ENCODE data around the gene IFT74.

The IFT74 gene

DNA sequence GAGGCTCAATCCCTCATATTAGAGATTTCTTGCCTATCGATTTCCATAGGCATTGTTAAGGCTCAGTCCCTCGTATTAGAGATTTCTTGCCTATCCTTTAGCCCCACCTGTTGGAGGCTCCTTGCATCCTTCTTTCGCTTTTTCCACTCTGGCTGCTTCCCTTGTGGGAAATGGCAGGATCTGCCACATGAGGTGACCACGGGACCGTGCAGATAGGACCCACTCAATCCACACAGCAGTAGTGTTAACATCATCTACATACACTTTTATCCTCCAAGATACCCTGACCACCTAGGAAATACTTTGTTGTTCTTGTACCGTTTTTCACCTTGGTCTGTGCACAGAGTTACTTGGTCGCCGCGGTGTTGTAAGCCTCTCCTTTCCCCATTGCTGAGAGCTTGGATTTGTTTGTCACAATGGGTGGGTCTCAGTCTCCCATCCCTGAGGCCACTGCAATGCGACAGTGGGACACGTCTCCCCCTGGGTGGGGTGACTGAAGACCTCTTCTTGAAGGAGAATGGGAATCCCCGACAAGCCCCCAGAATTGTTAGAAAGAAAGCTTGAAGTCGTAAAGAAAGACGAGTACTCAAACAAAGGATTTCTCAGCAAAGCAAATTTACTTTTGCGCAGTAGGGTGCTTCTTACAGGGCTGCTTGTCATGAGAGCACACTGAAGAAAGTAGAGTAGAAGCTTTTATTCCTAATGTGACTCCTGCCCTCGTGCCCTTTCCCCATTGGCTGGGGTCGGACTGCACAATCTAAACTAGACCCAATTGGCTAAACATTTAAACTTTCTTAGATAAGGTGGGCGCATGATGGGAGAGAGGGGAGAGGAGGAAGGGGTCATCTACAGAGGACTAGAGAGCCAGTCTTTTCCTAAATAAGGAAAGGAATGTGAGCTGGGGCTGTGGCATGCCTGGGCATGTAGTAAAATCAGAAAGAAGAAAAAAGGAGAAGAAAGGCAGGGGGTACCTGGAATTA lies 19.8 kb downstream of the IFT74 start:
- DNase-seq = no peak

DNA sequence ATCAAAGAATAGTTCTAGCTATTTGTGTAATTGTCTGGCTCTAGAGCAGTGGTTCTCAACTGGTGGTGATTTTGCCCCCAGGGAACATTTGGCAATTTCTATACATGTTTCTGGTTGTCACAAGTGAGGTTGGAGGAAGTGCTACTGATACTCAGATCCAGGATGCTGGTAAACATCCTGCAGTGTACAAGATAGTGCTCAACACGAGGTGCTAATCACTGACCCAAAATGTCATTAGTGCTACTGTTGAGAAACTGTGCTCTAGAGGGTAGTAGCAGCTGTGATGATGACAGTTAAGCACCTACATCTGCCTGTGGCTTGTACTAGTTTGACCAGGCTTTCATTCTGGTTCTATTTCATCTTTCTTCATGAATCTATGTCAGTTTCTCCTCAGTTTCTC lies 27.1 kb downstream of the IFT74 start:
- no peak for DNase-seq

DNA sequence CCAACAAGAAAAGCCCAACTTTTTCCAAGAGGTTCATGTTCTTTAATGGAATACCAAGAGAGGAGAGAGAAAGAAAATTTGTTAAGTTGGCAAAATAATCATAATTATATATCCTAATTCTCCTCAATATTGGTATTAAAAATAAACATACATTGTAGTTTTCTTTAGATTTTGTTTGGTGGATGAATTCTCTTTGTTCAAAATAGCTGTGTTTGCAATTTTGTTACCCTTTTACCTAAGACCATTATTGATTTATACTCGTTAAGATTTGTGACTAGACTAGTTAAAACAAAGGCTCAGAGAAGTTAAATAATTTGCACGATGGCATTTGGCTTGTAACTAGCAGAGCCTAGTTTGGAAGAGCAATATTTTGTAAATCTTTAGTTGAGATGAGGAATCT lies 39.6 kb downstream of the IFT74 start:
- no peak for DNase-seq

DNA sequence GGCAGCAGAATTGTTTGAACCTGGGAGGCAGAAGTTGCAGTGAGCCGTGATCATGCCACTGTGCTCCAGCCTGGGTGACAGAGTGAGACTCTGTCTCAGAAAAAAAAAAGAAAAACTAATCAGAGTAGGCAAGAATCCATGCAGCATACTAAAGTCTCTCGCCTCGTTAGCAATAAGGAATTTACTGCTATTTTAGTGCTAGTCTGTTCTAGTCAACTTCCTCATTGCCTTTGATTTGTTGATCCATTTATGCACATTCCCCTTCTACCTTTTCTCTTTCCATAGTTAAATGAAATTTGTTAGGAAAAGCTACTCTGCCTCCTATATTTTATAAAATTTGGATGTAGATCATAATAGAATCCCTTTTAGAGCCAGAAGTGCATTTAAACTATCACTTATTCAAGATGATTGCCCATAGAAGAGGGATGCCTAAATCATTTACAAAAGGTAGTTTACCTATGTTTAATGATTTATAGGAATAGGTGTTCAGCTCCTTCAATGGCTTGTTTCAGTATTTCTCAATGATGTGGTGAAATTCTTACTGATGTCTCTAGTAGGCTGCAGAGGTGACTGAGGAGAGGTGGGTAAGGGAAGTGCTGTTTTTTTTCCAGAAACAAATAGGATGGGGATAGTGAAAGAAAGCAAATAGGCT lies 47.3 kb downstream of the IFT74 start:
- DNase-seq = no peak

DNA sequence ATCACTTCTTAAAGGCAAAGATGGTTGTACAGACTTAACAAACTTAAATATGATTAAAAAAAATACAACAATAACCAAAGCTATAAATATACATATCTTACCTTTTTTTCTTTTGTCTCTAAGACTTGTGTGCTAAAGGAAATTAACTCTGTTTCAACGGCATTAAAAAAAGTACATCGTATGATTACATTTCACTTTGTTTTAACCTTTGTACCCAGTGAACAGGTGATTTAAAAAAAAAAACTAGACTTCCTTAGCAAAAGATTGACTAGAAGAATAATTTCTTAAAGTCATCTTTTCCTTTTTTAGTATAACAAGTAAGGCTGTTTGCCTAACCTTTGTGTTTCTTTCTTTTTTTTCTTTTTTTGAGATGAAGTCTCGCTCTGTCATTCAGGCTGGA lies 49.3 kb downstream of the IFT74 start, which contains the start of gene LRRC19:
LRRC19 (minus strand) TSS at position 182 of the 400 bp plus-strand sequence. CDS start 5,978 bp downstream, outside the sequence.
- DNase-seq = no peak

DNA sequence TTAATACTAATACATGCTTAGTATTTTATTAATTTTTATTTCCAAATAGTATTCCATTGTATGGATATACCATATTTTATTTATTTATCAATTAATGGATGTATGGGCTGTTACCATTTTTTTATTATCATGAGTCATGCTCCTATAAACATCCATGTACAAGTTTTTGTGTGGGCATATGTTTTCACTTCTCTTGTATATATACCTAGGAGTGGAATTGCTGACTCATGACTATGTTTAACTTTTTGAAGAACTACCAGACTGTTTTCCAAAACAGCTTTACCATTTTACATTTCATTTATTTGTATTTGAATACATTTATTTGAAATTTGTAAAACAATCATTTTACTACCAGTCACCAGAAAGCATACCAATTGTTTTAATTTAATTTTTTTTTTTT lies 63.4 kb downstream of the IFT74 start:
- DNase-seq = no peak

DNA sequence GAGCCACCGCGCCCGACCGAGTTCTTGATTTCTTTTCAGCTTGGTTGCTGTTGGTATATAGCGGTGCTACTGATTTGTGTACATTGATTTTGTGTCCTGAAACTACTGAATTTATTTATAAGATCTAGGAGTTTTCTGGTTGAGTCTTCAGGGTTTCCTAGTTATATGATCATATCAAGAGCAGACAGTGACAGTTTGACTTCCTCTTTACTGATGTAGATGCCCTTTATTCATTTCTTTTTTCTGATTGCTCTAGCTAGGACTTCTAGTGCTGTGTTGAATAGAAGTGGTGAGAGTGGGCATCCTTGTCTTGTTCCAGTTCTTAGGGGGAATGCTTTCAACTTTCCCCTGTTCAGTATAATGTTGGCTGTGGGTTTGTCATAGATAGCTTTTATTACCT lies 66.7 kb downstream of the IFT74 start:
- DNase-seq = no peak

DNA sequence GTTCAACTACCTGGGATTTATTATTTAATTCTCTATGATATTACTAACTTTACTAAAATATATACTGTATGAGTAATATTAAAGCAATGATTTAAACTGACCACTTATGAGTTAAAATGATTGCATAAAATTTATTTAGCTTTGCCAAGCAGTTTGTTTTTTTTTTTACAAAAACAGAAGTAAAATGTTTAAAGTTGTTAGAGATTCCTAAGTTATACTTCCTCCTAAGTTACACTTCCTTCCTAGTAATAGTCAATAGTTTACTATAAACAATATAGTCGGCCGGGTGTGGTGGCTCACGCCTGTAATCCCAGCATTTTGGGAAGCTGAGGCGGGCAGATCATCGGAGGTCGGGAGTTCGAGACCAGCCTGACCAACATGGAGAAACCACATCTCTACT lies 73.0 kb downstream of the IFT74 start:
- no peak for DNase-seq

DNA sequence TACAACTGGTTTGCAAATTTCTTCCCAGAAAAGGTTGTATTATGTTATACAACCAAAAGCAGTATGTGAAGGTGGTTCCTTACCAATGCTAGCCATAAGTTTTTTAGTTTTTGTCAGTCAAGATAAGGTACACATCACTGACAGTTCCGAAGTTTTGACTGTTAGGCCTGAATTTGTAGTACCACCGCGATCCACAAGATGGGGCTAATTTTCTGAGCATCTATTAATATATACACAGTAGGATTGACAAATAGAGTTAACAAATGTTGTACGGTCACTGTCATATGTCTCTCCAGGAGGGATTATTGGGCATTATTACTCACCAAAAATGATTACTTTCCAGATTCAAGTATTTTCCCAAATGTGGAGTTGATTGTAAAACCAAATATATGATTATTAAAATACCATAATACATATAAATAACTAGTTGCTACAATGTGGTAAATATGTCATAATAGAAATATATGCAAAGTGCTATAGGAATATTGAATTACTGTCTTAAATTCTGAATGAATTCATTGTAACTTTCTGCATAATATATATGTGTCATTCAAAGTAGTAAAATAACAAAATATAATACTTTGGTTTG lies 77.7 kb downstream of the IFT74 start:
- DNase-seq = peak; percentile 48

DNA sequence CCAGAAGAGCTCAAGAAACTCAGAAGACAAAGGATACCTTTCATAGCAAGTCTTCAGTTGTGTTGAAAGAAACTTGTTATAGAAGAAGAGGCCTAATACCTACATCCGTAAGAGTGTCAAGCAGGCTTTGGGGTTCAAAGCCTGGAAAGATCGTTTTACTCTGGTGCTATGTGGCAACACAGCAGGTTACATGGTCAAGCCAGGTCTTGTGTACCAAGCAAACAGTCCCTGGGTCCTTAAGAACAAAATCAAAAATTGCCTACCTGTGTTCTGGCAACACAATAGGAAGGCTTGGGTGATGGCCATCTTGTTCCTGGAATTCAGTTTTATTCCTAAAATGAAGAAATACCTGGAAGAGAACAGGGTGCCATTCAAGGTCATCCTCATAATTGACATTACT lies 81.3 kb downstream of the IFT74 start:
- DNase-seq = no peak

DNA sequence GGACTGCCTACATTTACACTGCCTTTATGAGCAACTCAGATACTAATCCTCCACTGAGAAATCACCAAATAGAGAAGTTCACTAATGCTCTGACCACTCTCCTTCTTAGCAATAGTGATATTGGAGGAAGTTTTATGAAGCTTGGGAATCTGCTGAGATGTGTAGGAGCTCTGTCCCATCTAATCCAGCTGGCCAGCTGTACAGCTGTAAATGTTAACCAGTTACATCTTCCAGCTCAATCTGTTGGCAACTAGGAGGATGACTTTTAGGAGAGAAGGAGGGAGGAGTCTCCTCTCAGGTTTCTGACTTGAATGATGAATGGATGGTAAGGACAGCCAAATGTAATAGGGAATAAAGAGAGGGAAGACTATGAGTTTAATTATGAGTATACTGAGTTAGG lies 85.5 kb downstream of the IFT74 start:
- no peak for DNase-seq

DNA sequence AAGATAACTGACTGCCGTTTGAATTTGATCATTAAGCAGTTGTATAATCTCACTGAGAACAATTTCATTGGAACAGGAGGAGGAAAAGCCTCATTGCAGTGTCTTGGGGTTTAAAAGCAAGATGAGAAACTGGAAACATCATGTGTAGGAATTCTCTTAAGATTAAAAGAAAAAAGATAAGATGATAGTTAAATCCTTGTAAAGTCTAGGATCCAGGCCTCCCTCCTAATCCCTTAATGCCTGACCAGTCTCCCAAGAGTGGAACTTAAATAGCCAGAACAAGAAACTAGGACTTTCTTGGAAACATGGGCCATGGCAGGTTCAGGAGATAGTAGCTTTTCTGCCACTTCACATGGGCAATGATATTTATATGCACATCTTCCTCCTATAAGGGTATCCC lies 86.3 kb downstream of the IFT74 start:
- no peak for DNase-seq

DNA sequence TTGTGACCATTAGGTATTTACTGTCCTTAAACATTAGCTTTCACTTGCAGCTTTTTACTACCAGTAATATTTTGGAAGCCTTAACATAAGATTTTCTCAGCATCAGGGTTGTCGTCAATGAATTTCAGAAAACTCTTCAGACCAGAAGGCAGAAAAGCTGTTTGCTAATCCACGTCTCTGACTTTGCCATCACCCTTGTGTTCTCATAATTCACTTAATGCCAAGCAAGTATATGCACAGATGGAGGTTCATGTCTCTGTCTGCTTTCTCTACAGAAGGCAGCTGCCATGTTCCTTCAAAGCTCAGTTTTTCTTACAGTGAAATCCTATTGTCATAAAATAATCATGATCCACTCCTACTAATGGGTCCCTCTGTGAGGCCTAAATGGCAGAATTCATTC lies 87.0 kb downstream of the IFT74 start:
- no peak for DNase-seq

DNA sequence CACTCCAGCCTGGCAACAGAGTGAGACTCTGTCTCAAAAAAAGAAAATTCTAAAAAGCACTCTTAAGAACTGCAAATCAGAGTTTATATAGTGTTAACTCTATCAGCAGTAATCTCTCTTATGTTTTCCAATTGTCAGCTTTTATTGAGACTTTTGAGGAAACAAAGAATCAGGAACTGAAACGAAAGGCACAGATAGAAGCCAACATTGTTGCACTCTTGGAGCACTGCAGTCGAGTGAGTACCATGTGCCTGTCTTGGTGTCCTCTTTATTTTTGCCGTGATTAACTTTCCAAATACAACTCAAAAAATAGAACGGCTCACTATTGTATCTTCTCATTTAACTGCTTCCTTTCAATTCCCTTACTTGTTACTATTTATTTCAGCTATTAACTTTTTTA lies 90.9 kb downstream of the IFT74 start:
- DNase-seq = no peak

DNA sequence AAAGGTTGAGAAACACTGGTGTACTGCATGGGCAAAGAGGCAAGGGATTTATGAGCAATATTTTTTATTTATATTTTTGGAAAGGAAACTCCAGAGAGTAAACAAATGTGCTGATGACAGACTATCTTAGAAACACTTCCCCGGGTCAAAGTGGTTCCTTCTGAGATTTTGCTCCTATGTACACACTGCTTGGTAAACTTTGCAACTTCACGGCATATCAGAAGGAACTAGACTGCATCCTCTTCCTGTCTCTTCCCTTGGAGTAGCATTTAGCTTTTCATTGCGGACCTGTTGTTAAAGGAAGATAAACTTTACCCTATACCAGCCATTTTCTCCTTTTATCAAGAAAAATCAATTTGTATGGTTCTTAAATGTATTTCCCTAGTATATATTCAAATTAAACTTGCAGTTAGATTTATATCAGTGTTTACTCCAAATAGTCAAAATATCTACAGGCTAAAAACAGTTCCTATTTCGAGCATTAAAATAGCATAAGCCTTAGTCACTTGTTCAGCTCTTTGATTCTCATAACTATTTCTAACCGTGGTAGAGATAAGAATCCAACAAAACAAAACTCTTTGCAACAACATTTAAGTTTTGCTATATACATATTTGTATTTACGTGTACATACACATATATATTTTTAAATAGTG lies 97.3 kb downstream of the IFT74 start:
- no peak for DNase-seq

DNA sequence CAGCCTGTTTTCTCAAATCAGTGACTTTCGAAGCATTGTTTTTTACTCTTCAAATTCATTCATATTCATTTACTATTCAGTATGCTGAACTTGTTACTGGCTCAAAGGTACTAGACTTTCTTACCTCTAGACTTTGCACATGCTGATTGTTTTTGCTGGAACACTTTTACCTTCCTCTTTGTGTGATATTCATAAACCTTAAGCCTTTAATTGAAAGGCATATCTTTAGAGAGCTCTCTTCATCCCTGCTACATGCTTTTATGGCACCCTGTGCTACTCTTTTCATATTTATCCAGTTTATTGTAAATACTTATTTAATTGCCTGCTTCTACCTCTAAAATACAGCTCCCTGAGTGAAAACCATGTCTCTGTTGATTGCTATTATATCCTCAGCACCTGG lies 97.9 kb downstream of the IFT74 start:
- no peak for DNase-seq

DNA sequence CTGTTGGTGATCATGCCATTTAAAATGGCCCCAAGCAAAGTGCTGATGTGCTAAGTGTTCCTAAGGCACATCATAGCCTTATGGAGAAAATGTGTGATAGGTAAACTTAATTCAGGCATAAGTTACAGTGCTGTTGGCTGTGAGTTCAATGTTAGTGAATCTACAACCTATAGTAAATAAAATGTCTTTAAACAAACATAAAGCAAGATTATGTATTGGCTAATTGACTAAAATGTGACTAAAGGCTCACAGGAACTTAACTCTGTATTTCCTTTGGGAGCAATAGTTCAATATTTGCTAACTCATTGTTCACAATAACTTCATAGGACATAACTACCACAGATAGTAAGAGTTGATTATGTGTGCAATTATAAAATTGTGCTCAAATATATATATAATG lies 98.6 kb downstream of the IFT74 start:
- DNase-seq = no peak

DNA sequence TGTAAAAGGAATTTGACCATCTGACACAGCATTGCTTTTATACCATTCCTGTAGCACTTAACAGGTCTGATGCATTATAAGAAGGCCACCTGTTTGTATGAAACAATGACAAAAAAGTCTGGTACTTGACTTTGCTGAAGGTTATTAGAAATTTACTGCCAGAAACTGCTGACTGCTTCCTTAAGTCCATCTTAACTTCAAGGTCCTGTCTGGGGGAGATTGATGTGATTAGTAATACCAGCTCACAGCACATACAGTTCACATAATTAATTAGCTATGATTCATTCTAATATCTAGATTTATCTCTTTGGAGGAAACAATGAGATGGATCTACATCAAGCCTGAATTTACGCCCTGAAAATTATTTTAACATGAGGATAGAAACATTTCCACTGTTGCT lies 103.2 kb downstream of the IFT74 start:
- no peak for DNase-seq

DNA sequence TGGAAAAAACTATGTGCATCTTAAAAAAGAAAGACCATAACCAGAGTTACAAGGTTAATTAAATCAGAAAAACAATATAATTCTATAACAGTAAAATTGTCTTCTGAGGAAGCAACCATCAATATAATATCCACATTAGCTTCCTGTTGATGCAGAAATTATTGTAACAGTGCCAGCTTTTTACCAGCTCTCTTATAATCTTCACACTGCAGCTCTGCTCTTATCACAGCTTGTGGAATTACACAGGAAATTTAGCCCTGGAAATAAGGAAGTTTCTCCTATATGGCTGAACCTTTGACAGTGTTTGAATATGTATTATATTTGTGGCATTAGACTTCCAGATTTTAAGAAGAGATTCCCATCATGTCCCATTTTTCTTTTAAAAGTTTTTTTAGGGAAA lies 103.7 kb downstream of the IFT74 start:
- DNase-seq = no peak

DNA sequence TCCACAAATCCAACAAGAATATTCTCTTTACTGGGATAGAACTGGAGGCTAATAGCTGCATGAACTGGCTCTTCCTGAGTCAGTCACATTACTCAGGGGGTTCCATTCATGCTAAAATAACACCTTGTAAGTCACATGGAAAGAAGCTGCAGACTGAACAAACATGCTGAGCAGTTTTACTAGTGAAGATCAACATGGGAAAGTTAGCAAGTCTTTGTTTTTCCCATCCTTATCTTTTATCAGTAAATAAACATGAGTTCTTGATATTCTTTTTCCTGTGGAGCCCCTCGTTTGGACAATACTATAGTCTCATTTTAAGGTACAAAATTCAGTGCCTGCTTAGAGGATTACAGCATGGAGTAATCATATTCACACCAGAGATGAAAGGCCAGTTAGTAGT lies 109.1 kb downstream of the IFT74 start:
- DNase-seq = no peak

DNA sequence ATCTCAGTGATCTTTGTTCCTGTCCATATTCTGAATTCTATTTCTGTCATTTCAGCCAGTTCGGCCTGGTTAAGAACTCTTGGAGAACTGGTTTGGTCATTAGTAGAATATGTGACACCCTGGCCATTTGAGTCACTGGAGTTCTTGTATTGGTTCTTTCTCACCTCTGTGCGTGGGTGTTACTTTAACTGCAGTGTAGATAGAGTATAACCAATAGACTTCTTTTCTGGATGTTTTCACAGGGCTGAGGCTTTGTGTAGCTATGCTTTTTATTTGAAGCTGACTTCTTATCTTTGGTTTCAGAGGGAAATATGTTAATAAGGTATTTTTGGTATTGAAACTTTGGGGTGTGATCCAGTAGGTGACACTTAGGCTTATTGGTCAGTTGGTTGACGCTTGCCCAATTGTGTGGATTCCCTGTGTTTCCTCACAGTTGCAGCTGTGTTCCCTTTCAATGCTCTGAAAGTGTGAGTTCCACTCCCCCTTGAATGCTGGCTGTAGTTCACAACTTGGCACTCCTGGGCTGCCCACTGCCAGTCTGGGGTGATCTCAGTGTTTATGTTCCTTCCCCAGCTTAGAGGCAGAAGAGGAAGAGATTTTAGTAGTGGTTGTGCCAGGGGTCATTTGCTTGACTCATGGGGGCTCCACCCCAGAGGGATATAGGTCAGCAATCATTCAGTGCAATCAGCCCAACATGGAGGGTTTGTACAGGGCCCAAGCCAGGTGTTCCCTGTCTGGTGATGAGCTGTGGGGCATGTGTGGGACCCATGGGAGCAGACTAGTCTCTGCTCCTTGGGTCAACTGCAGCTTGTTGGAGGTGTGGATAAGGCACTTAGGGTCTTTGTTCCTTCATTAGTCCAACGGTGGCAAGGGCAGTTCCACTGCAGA lies 117.9 kb downstream of the IFT74 start:
- DNase-seq = no peak

DNA sequence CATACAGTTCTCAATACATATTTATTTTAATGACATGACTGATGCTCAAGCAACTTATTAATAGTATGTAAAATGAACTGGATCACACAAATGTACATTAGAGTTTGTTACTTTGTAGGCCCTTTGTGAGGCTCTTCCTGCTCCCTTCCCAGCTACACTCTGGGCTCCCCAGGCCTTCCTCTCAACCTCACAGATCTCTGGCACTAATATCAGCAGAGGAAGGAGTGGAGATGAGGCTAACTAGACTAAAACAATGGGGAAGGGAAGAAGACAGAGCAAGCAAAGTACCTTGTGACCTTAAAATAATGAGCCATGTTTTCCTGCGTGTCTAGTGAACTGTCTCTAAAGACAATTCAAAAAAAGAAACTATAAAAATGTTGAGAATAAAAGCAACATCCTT lies 122.5 kb downstream of the IFT74 start:
- DNase-seq = no peak

Measured in stimulated activated CD4-positive, alpha-beta T cell treated with anti-CD3 and anti-CD28 coated beads, Interleukin-12 subunit alpha, Interleukin-12 subunit beta, amount 100 ng/mL, for 4 hours (primary cell).